WTC11 (cell line): ENCODE measurements around the gene HRH4. TPM values are rescaled to one million over a fixed set of nuclear protein-coding genes. Genes with fewer than 3 reads are reported as not detected.

Experiments used
- ATF1 ChIP-seq: sonication (generic); formaldehyde crosslinking; IDR thresholded peaks from 2 replicates; pipeline ENCODE4 v1.8.1; 2023; ENCODE audit warnings: mild to moderate bottlenecking, moderate library complexity, missing genetic modification reagents
- EMX1 ChIP-seq: fragments of 250-450 bp; sonication (Bioruptor Pico); IDR thresholded peaks from 2 replicates; pipeline ENCODE4 v1.8.0; 2021; ENCODE audit warnings: mild to moderate bottlenecking
- ESRRA ChIP-seq: sonication (generic); formaldehyde crosslinking; IDR thresholded peaks from 2 replicates; pipeline ENCODE4 v1.8.1; 2022; ENCODE audit warnings: mild to moderate bottlenecking, missing genetic modification reagents, borderline replicate concordance
- GRHL2 ChIP-seq: fragments of 250-450 bp; sonication (Bioruptor Pico); IDR thresholded peaks from 2 replicates; pipeline ENCODE4 v1.8.0; 2022; ENCODE audit warnings: mild to moderate bottlenecking, moderate library complexity; ENCODE audit not compliant: insufficient replicate concordance, severe bottlenecking
- GTF2I ChIP-seq: fragments of 250-450 bp; sonication (Bioruptor Pico); conservative IDR thresholded peaks from 2 replicates; pipeline ENCODE4 v1.4.0; 2021; ENCODE audit warnings: mild to moderate bottlenecking
- HMGA2 ChIP-seq: fragments of 250-450 bp; sonication (Bioruptor Pico); IDR thresholded peaks from 2 replicates; pipeline ENCODE4 v1.4.0; 2021; ENCODE audit warnings: mild to moderate bottlenecking, moderate library complexity
- JAZF1 ChIP-seq: fragments of 250-450 bp; sonication (Bioruptor Pico); IDR thresholded peaks from 2 replicates; pipeline ENCODE4 v1.9.0; 2021; ENCODE audit warnings: moderate library complexity, mild to moderate bottlenecking, inconsistent platforms
- MYBL2 ChIP-seq: sonication (generic); formaldehyde crosslinking; IDR thresholded peaks from 2 replicates; pipeline ENCODE4 v1.8.1; 2023; ENCODE audit warnings: mild to moderate bottlenecking, moderate library complexity, missing genetic modification reagents
- NFATC4 ChIP-seq: fragments of 250-450 bp; sonication (Bioruptor Pico); IDR thresholded peaks from 2 replicates; pipeline ENCODE4 v1.9.0; 2021; ENCODE audit warnings: mild to moderate bottlenecking
- NFYB ChIP-seq: sonication (generic); formaldehyde crosslinking; conservative IDR thresholded peaks from 2 replicates; pipeline ENCODE4 v1.8.0; 2022; ENCODE audit warnings: low read depth, missing genetic modification reagents
- NR1H2 ChIP-seq: sonication (generic); formaldehyde crosslinking; IDR thresholded peaks from 2 replicates; pipeline ENCODE4 v1.9.0; 2021; ENCODE audit warnings: mild to moderate bottlenecking, moderate library complexity, missing genetic modification reagents
- NR3C1 ChIP-seq: sonication (generic); formaldehyde crosslinking; conservative IDR thresholded peaks from 2 replicates; pipeline ENCODE4 v1.8.1; 2023; ENCODE audit warnings: low read depth, mild to moderate bottlenecking, missing genetic modification reagents
- PRRX2 ChIP-seq: fragments of 250-450 bp; sonication (Bioruptor Pico); IDR thresholded peaks from 2 replicates; pipeline ENCODE4 v1.8.0; 2021; ENCODE audit warnings: mild to moderate bottlenecking
- RELA ChIP-seq: sonication (generic); formaldehyde crosslinking; IDR thresholded peaks from 2 replicates; pipeline ENCODE4 v1.8.1; 2022; ENCODE audit warnings: missing genetic modification reagents, mild to moderate bottlenecking, borderline replicate concordance
- RORB ChIP-seq: fragments of 250-450 bp; sonication (Bioruptor Pico); IDR thresholded peaks from 2 replicates; pipeline ENCODE4 v1.9.0; 2021; ENCODE audit warnings: mild to moderate bottlenecking
- SOX15 ChIP-seq: fragments of 250-450 bp; sonication (Bioruptor Pico); IDR thresholded peaks from 2 replicates; pipeline ENCODE4 v1.9.0; 2021; ENCODE audit warnings: mild to moderate bottlenecking
- ZBTB21 ChIP-seq: sonication (generic); formaldehyde crosslinking; IDR thresholded peaks from 2 replicates; pipeline ENCODE4 v1.8.1; 2023; ENCODE audit warnings: mild to moderate bottlenecking, missing genetic modification reagents, borderline replicate concordance
- ZNF138 ChIP-seq: sonication (generic); formaldehyde crosslinking; conservative IDR thresholded peaks from 2 replicates; pipeline ENCODE4 v1.8.1; 2022; ENCODE audit warnings: mild to moderate bottlenecking, moderate library complexity, missing genetic modification reagents
- ZNF263 ChIP-seq: sonication (generic); formaldehyde crosslinking; IDR thresholded peaks from 2 replicates; pipeline ENCODE4 v1.8.1; 2022; ENCODE audit warnings: low read depth, mild to moderate bottlenecking, moderate library complexity, missing genetic modification reagents
- ZNF396 ChIP-seq: fragments of 250-450 bp; sonication (Bioruptor Pico); IDR thresholded peaks from 2 replicates; pipeline ENCODE4 v1.8.0; 2021; ENCODE audit warnings: mild to moderate bottlenecking, moderate library complexity, borderline replicate concordance
- total RNA-seq: library from RNA; stranded (reverse); gene quantifications from 3 replicates; pipeline ENCODE4 v1.2.3, GENCODE V29; 2021
- TF ChIP-seq, protein P1 (sequence below): sonication (generic); formaldehyde crosslinking; IDR thresholded peaks from 2 replicates; pipeline ENCODE4 v1.8.0; 2022; ENCODE audit warnings: mild to moderate bottlenecking, missing genetic modification reagents
- TF ChIP-seq, protein P2 (sequence below): sonication (generic); formaldehyde crosslinking; IDR thresholded peaks from 2 replicates; pipeline ENCODE4 v1.8.1; 2023; ENCODE audit warnings: mild to moderate bottlenecking, missing genetic modification reagents, borderline replicate concordance
- TF ChIP-seq, protein P3 (sequence below): sonication (generic); formaldehyde crosslinking; IDR thresholded peaks from 2 replicates; pipeline ENCODE4 v1.8.1; 2023; ENCODE audit warnings: mild to moderate bottlenecking, missing genetic modification reagents, moderate library complexity
- TF ChIP-seq, protein P4 (sequence below): sonication (generic); formaldehyde crosslinking; conservative IDR thresholded peaks from 2 replicates; pipeline ENCODE4 v1.8.1; 2022; ENCODE audit warnings: mild to moderate bottlenecking, missing genetic modification reagents
- TF ChIP-seq, protein P5 (sequence below): sonication (generic); formaldehyde crosslinking; conservative IDR thresholded peaks from 2 replicates; pipeline ENCODE4 v1.8.1; 2023; ENCODE audit warnings: mild to moderate bottlenecking, low read depth, missing genetic modification reagents, moderate library complexity
- TF ChIP-seq, protein P6 (sequence below): fragments of 200-600 bp; IDR thresholded peaks from 2 replicates; pipeline ENCODE4 v1.8.0; 2022; ENCODE audit warnings: antibody characterized with exemption
- TF ChIP-seq, protein P7 (sequence below): sonication (generic); formaldehyde crosslinking; IDR thresholded peaks from 2 replicates; pipeline ENCODE4 v1.8.1; 2022; ENCODE audit warnings: missing genetic modification reagents, borderline replicate concordance

HRH4 gene
- total RNA-seq, 1 experiment from 2014 or later, result not detected

DNA sequence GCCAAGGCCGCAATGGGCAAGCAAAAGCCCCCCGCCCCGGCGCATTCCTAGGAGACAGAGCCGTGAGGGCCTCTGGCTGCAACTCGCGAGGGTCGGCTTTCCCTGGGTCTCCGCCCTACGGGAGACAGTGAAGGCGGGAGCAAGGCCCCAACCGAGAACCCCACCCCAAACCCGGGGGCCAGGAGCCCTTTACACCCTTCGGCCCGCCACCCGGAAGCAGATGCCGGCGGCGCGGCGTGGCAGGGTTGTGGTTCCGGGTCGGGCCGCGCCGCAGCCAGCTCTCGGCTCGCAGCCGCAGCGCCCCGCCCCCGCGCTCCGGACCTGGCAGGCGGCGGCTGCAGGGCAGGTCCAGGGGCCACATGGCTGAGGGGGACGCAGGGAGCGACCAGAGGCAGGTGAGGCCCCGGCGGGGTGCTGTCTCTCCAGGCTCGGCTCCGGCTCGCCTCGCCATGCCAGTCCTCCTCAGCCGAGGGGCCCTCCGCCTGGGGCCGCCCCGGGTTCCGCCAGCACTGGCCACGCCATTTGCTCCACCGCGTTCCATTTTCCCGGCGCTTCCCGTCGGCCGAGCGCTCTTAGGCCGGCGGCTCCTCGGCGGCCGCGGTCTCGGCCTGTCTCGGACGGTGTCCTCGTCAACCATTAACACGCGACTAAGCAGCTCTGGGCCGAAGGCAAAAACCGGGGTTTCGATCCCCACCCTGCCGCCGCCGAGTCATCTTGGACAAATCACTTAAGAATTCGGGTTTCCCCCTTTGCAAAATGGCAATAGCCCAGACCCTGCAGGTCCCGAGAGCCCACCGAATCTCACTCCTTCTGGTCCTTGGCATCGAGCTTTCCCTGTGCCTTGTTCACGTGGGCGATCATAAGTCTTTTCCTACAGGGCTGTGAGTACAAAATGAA, 33.8 kb upstream of the HRH4 start, which contains the start of gene IMPACT (continued):
- TF ChIP-seq, protein P1, sequence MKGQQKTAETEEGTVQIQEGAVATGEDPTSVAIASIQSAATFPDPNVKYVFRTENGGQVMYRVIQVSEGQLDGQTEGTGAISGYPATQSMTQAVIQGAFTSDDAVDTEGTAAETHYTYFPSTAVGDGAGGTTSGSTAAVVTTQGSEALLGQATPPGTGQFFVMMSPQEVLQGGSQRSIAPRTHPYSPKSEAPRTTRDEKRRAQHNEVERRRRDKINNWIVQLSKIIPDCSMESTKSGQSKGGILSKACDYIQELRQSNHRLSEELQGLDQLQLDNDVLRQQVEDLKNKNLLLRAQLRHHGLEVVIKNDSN (CRISPR knock-in tag), result peak; percentile 62
- no peak for TF ChIP-seq NFYB (CRISPR knock-in tag)
- TF ChIP-seq EMX1 (CRISPR knock-in tag), result no peak
- TF ChIP-seq, protein P2, sequence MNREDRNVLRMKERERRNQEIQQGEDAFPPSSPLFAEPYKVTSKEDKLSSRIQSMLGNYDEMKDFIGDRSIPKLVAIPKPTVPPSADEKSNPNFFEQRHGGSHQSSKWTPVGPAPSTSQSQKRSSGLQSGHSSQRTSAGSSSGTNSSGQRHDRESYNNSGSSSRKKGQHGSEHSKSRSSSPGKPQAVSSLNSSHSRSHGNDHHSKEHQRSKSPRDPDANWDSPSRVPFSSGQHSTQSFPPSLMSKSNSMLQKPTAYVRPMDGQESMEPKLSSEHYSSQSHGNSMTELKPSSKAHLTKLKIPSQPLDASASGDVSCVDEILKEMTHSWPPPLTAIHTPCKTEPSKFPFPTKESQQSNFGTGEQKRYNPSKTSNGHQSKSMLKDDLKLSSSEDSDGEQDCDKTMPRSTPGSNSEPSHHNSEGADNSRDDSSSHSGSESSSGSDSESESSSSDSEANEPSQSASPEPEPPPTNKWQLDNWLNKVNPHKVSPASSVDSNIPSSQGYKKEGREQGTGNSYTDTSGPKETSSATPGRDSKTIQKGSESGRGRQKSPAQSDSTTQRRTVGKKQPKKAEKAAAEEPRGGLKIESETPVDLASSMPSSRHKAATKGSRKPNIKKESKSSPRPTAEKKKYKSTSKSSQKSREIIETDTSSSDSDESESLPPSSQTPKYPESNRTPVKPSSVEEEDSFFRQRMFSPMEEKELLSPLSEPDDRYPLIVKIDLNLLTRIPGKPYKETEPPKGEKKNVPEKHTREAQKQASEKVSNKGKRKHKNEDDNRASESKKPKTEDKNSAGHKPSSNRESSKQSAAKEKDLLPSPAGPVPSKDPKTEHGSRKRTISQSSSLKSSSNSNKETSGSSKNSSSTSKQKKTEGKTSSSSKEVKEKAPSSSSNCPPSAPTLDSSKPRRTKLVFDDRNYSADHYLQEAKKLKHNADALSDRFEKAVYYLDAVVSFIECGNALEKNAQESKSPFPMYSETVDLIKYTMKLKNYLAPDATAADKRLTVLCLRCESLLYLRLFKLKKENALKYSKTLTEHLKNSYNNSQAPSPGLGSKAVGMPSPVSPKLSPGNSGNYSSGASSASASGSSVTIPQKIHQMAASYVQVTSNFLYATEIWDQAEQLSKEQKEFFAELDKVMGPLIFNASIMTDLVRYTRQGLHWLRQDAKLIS (CRISPR knock-in tag), result 0 out of 2 replicates have a peak, but pooled peaks have one; percentile 61
- TF ChIP-seq ATF1, result peak; percentile 56; the same call in 1 of the 2 replicates
- TF ChIP-seq NR3C1 (CRISPR knock-in tag), result no peak
- TF ChIP-seq RELA, result peak; percentile 83; the same call in 1 of the 2 replicates
- TF ChIP-seq NFATC4 (CRISPR knock-in tag), result no peak
- TF ChIP-seq, protein P3, sequence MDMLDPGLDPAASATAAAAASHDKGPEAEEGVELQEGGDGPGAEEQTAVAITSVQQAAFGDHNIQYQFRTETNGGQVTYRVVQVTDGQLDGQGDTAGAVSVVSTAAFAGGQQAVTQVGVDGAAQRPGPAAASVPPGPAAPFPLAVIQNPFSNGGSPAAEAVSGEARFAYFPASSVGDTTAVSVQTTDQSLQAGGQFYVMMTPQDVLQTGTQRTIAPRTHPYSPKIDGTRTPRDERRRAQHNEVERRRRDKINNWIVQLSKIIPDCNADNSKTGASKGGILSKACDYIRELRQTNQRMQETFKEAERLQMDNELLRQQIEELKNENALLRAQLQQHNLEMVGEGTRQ (CRISPR knock-in tag), result peak; percentile 64
- no peak for TF ChIP-seq ZNF396 (CRISPR knock-in tag)
- TF ChIP-seq GRHL2, result no peak
- no peak for TF ChIP-seq JAZF1
- no peak for TF ChIP-seq ZNF138 (CRISPR knock-in tag)
- peak; percentile 80; the same call in 1 of the 2 replicates for TF ChIP-seq ESRRA (CRISPR knock-in tag)
- TF ChIP-seq, protein P4, sequence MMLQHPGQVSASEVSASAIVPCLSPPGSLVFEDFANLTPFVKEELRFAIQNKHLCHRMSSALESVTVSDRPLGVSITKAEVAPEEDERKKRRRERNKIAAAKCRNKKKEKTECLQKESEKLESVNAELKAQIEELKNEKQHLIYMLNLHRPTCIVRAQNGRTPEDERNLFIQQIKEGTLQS (CRISPR knock-in tag), result no peak
- TF ChIP-seq NR1H2 (CRISPR knock-in tag), result no peak
- 0 out of 2 replicates have a peak, but pooled peaks have one; percentile 49 for TF ChIP-seq MYBL2 (CRISPR knock-in tag)
- TF ChIP-seq SOX15 (CRISPR knock-in tag), result no peak
- TF ChIP-seq, protein P5, sequence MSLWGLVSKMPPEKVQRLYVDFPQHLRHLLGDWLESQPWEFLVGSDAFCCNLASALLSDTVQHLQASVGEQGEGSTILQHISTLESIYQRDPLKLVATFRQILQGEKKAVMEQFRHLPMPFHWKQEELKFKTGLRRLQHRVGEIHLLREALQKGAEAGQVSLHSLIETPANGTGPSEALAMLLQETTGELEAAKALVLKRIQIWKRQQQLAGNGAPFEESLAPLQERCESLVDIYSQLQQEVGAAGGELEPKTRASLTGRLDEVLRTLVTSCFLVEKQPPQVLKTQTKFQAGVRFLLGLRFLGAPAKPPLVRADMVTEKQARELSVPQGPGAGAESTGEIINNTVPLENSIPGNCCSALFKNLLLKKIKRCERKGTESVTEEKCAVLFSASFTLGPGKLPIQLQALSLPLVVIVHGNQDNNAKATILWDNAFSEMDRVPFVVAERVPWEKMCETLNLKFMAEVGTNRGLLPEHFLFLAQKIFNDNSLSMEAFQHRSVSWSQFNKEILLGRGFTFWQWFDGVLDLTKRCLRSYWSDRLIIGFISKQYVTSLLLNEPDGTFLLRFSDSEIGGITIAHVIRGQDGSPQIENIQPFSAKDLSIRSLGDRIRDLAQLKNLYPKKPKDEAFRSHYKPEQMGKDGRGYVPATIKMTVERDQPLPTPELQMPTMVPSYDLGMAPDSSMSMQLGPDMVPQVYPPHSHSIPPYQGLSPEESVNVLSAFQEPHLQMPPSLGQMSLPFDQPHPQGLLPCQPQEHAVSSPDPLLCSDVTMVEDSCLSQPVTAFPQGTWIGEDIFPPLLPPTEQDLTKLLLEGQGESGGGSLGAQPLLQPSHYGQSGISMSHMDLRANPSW (CRISPR knock-in tag), result no peak
- no peak for TF ChIP-seq PRRX2 (CRISPR knock-in tag)
- no peak for TF ChIP-seq RORB
- 0 out of 2 replicates have a peak, but pooled peaks have one; percentile 20 for TF ChIP-seq ZBTB21 (CRISPR knock-in tag)
- TF ChIP-seq, protein P6, sequence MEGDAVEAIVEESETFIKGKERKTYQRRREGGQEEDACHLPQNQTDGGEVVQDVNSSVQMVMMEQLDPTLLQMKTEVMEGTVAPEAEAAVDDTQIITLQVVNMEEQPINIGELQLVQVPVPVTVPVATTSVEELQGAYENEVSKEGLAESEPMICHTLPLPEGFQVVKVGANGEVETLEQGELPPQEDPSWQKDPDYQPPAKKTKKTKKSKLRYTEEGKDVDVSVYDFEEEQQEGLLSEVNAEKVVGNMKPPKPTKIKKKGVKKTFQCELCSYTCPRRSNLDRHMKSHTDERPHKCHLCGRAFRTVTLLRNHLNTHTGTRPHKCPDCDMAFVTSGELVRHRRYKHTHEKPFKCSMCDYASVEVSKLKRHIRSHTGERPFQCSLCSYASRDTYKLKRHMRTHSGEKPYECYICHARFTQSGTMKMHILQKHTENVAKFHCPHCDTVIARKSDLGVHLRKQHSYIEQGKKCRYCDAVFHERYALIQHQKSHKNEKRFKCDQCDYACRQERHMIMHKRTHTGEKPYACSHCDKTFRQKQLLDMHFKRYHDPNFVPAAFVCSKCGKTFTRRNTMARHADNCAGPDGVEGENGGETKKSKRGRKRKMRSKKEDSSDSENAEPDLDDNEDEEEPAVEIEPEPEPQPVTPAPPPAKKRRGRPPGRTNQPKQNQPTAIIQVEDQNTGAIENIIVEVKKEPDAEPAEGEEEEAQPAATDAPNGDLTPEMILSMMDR, result no peak
- TF ChIP-seq, protein P7, sequence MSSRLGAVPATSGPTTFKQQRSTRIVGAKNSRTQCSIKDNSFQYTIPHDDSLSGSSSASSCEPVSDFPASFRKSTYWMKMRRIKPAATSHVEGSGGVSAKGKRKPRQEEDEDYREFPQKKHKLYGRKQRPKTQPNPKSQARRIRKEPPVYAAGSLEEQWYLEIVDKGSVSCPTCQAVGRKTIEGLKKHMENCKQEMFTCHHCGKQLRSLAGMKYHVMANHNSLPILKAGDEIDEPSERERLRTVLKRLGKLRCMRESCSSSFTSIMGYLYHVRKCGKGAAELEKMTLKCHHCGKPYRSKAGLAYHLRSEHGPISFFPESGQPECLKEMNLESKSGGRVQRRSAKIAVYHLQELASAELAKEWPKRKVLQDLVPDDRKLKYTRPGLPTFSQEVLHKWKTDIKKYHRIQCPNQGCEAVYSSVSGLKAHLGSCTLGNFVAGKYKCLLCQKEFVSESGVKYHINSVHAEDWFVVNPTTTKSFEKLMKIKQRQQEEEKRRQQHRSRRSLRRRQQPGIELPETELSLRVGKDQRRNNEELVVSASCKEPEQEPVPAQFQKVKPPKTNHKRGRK (CRISPR knock-in tag), result no peak
- no peak for TF ChIP-seq HMGA2
- TF ChIP-seq GTF2I (CRISPR knock-in tag), result no peak
- TF ChIP-seq ZNF263 (CRISPR knock-in tag), result 0 out of 2 replicates have a peak, but pooled peaks have one; percentile 43
